Esophagus squamous epithelium (tissue), 5 donors: ENCODE data around the gene PLSCR5. TPM values are rescaled to one million over a fixed set of nuclear protein-coding genes. Genes with fewer than 3 reads are reported as not detected.

Experiments
- DNase-seq: peaks from one replicate; lab custom pipeline; 2025; lab: John Stamatoyannopoulos, UW
- H3K27ac ChIP-seq, 4 donors: fragments of 200-600 bp; sonication (generic); one replicate each; pipeline ENCODE4 v1.5.1; 2016 to 2019; ENCODE audit warnings: mild to moderate bottlenecking in 1 of 4
- H3K27me3 ChIP-seq, 4 donors: fragments of 200-600 bp; sonication (generic); 1 replicate in 3 of 4; 2 replicates in 1 of 4; pipeline versions ENCODE4 v1.5.1 to v1.6.0; 2017 to 2021; ENCODE audit warnings: antibody characterized with exemption in 1 of 4
- H3K36me3 ChIP-seq, 3 donors: fragments of 200-600 bp; sonication (generic); one replicate each; pipeline ENCODE4 v1.5.1; 2016 to 2019
- H3K4me1 ChIP-seq, 3 donors: fragments of 200-600 bp; sonication (generic); one replicate each; pipeline ENCODE4 v1.5.1; 2017 to 2019
- H3K4me3 ChIP-seq, 4 donors: fragments of 200-600 bp; sonication (generic); 1 replicate in 3 of 4; 2 replicates in 1 of 4; pipeline ENCODE4 v1.5.1; 2016 to 2019; ENCODE audit warnings: mild to moderate bottlenecking in 2 of 4, moderate library complexity in 1 of 4
- H3K9me3 ChIP-seq, 3 donors: fragments of 200-600 bp; sonication (generic); one replicate each; pipeline ENCODE4 v1.5.1; 2016 to 2019
- POLR2A ChIP-seq, 4 donors: fragments of 450-650 bp; IDR thresholded peaks; one replicate each; pipeline ENCODE4 v1.6.1; 2017; ENCODE audit warnings: antibody characterized with exemption in 4 of 4, mild to moderate bottlenecking in 4 of 4, moderate library complexity in 3 of 4
- WGBS, 2 donors: methylation state at CpG; one replicate each; pipeline ENCODE4 v1.1.5; 2018; 5-methylcytosine and 5-hydroxymethylcytosine counted together
- intact Hi-C: fragments of 100-400 bp; cut with DNase I; formaldehyde crosslinking; loops from one replicate; pipeline ENCODE4 v1.15.0; 2022
- total RNA-seq, 4 donors: library from RNA; depleted of rRNA; stranded (reverse); fragments of >200 nt; gene quantifications; one replicate each; pipeline ENCODE4 v1.1.0, GENCODE V29; 2016
- TF ChIP-seq, protein P1 (sequence below), 6 experiments: fragments of 450-650 bp in 4 of 6; fragments of 200-600 bp in 2 of 6; sonication (generic) in 2 of 6; IDR thresholded peaks; one replicate each; pipeline ENCODE4 v1.5.1; 2016 to 2019; ENCODE audit warnings: antibody characterized with exemption in 6 of 6, mild to moderate bottlenecking in 4 of 6, moderate library complexity in 4 of 6
- donor health status: DM: yes; HTN: yes; CAD: no.

The PLSCR5 gene
- total RNA-seq, 4 donors from 2014 or later = not detected

DNA sequence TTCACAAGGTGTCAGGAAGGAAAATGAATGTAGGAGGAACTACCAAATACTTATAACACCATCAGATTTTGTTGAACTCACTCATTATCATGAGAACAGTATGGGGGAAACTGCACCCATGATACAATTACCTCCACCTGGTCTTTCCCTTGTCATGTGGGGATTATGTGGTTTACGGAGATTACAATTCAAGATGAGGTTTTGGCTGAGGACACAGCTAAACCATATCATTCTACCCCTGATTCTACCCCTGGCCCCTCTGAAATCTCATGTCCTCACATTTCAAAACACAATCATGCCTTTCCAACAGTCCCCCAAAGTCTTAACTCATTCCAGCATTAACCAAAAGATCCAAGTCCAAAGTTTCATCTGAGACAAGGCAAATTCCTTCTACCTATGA is 43.7 kb downstream of the PLSCR5 start:
- WGBS, 2 donors = 83 to 95% methylated on average over 1 of the region's 1 CpG
- no peaks in the 10 kb centered on the region for H3K4me1 ChIP-seq
- H3K27ac ChIP-seq = no peak overlapping the region
- intact Hi-C loops = no loop called here
- TF ChIP-seq, protein P1, sequence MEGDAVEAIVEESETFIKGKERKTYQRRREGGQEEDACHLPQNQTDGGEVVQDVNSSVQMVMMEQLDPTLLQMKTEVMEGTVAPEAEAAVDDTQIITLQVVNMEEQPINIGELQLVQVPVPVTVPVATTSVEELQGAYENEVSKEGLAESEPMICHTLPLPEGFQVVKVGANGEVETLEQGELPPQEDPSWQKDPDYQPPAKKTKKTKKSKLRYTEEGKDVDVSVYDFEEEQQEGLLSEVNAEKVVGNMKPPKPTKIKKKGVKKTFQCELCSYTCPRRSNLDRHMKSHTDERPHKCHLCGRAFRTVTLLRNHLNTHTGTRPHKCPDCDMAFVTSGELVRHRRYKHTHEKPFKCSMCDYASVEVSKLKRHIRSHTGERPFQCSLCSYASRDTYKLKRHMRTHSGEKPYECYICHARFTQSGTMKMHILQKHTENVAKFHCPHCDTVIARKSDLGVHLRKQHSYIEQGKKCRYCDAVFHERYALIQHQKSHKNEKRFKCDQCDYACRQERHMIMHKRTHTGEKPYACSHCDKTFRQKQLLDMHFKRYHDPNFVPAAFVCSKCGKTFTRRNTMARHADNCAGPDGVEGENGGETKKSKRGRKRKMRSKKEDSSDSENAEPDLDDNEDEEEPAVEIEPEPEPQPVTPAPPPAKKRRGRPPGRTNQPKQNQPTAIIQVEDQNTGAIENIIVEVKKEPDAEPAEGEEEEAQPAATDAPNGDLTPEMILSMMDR (IDR thresholded peaks at IDR 0.05) = no peak
- TF ChIP-seq POLR2A (IDR thresholded peaks at IDR 0.05) = no peak
- no peaks in the 10 kb centered on the region for H3K27me3 ChIP-seq
- no peaks in the 10 kb centered on the region for H3K36me3 ChIP-seq
- DNase-seq = no peak
- H3K9me3 ChIP-seq = no peaks in the 10 kb centered on the region
- no peak overlapping the region for H3K4me3 ChIP-seq

DNA sequence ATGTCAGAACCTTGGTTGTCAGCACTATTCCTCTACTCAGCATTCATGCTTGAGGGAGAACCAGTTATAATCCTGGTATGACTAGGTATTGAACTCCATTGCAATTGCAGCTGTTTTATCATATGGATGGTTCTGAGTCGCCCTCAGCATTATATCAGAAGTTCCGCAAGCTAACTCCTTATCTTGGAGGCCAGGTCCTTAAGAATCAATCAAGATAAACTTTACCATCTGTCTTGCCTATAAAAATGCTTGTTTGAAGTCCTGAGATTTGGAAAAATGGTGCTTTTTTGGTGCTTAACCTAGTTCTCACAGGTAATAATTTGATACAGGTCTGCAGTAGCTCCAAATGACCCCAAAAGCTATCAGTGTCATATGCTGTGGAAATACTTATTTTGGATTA is 44.5 kb downstream of the PLSCR5 start:
- TF ChIP-seq, protein P1 (IDR thresholded peaks at IDR 0.05) = no peak
- no peak for TF ChIP-seq POLR2A (IDR thresholded peaks at IDR 0.05)
- Histone ChIP-seq H3K4me1 (no peaks in the 10 kb centered on the region), H3K27me3 (no peaks in the 10 kb centered on the region), H3K27ac (no peak overlapping the region), H3K9me3 (no peaks in the 10 kb centered on the region), H3K4me3 (no peak overlapping the region), H3K36me3 (no peaks in the 10 kb centered on the region)
- intact Hi-C loops = no loop called here
- DNase-seq = no peak
- 89 to 94% methylated on average over 2 of the region's 2 CpGs for WGBS, 2 donors

DNA sequence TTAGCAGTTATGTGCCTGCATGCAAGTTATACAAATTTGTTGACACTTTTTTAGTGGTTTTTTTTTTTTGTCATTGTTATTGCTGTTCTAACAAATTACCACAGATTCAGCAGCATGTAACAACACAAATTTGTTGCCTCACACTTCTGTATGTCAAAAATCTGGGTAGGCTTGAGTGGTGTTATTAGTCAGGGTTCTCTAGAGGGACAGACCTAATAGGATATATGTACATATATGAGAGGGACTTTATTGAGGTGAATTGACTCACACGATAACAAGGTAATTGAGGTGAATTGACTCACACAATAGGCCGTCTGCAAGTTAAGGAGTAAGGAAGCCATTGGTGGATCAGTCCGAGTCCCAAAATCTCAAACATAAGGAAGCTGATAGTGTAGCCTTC is 45.8 kb downstream of the PLSCR5 start:
- H3K36me3 ChIP-seq = no peaks in the 10 kb centered on the region
- 90 to 100% methylated on average over 2 to 3 of the region's 3 CpGs for WGBS, 2 donors
- TF ChIP-seq POLR2A (IDR thresholded peaks at IDR 0.05) = no peak
- TF ChIP-seq, protein P1 (IDR thresholded peaks at IDR 0.05) = no peak
- no peaks in the 10 kb centered on the region for H3K9me3 ChIP-seq
- no peak overlapping the region for H3K27ac ChIP-seq
- intact Hi-C loops = no loop called here
- no peak for DNase-seq
- H3K27me3 ChIP-seq = no peaks in the 10 kb centered on the region
- H3K4me1 ChIP-seq = no peaks in the 10 kb centered on the region
- no peak overlapping the region for H3K4me3 ChIP-seq

DNA sequence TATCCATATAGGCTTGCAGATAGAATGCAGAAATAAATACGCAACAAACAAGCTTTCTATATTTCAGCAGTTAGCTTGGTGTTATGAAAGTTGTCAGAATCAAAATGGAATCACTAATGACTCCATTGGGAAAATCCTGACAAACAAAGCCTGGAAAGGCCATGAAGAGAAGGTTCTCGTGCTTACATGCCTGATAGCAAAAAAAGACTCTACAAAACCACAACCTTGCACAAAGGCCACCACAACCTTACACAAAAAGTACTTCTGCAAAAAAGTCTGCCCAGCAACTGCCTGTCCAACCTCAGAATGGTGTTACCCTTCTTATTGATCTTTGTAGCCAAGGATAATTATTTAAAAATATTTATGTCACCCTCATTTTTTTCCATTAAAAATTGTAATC is 46.4 kb downstream of the PLSCR5 start:
- no peak overlapping the region for H3K4me3 ChIP-seq
- TF ChIP-seq, protein P1 (IDR thresholded peaks at IDR 0.05) = no peak
- TF ChIP-seq POLR2A (IDR thresholded peaks at IDR 0.05) = no peak
- H3K9me3 ChIP-seq = no peaks in the 10 kb centered on the region
- no peak for DNase-seq
- H3K36me3 ChIP-seq = no peaks in the 10 kb centered on the region
- 79 to 85% methylated on average over 2 of the region's 2 CpGs for WGBS, 2 donors
- no peaks in the 10 kb centered on the region for H3K27me3 ChIP-seq
- intact Hi-C loops = no loop called here
- H3K4me1 ChIP-seq = no peaks in the 10 kb centered on the region
- H3K27ac ChIP-seq = no peak overlapping the region

DNA sequence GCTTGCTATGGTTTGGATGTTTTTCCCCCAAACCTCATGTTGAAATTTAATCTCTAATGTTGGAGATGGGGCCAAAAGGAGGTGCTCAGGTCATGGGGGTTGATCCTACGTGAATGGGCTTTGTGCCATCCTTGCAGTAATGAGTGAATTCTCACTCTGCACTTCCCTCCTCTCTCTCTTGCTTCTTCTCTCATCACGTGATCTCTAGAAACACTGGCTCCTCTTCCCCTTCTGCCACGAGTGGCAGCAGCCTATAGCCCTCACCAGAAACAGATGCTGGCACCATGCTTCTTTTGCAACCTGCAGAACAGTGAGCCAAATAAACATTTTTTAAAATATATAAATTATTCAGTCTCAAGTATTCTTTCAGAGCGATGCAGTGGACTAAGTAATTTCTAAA is 47.4 kb downstream of the PLSCR5 start:
- intact Hi-C loops = no loop called here
- 75 to 76% methylated on average over 4 of the region's 4 CpGs for WGBS, 2 donors
- H3K4me3 ChIP-seq = no peak overlapping the region
- no peaks in the 10 kb centered on the region for H3K9me3 ChIP-seq
- TF ChIP-seq, protein P1 (IDR thresholded peaks at IDR 0.05) = no peak
- TF ChIP-seq POLR2A (IDR thresholded peaks at IDR 0.05) = no peak
- H3K4me1 ChIP-seq = no peaks in the 10 kb centered on the region
- no peak overlapping the region for H3K27ac ChIP-seq
- DNase-seq = no peak
- H3K27me3 ChIP-seq = no peaks in the 10 kb centered on the region
- H3K36me3 ChIP-seq = no peaks in the 10 kb centered on the region
